H54 (cell line): ENCODE data around the gene TTC3.

Source experiments
- DNase-seq: peaks from one replicate; pipeline ENCODE4 v3.0.0; 2011; ENCODE audit warnings: low spot score, mixed read lengths; ENCODE audit not compliant: insufficient read length
- FAIRE-seq: peaks from 3 replicates; lab custom pipeline; 2011; peaks lifted over from hg19 to GRCh38; lab: Jason Lieb, UNC
- POLR2A ChIP-seq: IDR thresholded peaks from 2 replicates; pipeline ENCODE4 v1.6.1; 2011; ENCODE audit warnings: low read depth, mild to moderate bottlenecking, low read length

Gene TTC3

DNA sequence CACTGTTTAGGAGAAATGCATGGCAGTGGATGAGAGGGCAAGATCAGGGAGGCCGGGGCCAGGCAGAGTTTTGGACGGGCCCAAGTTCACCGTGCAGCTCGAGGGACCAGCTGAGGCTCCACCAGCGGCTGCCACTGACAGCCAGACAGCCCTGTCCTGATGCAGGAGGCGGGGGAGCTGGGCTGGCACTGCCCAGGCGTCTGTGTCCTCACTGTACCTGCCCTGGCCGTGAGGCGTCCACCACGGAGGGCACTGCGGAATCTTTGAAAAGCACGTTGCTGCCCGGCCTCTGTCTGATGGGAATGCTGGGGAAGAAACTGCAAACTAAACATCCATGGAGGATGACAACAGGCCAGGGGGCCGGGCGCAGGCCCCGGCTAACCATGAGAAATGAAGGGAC is 158.6 kb downstream of the TTC3 start:
- FAIRE-seq = no peak

DNA sequence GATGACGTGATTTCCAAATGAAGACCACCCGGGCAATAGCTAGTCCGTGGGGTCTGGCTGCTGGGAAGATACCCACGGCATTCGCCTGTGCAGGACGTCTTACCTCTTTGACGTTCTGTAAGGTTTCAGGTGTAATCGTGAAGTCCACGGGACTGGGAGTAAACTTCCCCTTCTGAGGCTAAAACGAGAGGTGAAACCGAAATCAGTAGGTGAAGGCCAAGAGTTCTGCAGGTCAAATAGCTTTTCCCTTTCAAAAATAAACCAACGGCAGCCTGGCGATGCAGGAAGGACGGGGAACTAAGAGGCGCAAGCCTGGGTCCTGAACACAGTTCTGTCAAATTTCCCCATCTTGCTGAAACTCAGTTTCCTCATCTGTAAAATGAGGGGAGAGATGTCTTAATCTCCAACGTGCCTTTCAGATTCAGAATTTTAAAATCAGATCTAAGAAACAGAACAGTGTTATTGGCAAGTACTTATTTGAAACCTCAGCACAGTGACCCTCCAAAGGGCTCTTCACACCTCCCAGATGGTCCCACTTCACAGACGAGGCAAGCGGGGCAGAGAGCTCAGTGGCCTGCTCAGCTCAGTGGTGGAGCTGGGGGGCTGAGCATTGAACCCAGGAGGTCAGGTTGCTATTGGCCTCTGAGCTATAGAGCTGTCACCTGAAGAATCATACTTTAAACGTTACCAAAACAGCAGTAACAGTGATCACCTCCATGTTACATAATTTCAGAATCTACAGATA is 159.4 kb downstream of the TTC3 start:
- DNase-seq (no peak), FAIRE-seq (no peak)
- TF ChIP-seq POLR2A = no peak

More for the DNA sequence above, 158.6 kb downstream of the TTC3 start:
- no peak for TF ChIP-seq POLR2A
- no peak for DNase-seq

DNA sequence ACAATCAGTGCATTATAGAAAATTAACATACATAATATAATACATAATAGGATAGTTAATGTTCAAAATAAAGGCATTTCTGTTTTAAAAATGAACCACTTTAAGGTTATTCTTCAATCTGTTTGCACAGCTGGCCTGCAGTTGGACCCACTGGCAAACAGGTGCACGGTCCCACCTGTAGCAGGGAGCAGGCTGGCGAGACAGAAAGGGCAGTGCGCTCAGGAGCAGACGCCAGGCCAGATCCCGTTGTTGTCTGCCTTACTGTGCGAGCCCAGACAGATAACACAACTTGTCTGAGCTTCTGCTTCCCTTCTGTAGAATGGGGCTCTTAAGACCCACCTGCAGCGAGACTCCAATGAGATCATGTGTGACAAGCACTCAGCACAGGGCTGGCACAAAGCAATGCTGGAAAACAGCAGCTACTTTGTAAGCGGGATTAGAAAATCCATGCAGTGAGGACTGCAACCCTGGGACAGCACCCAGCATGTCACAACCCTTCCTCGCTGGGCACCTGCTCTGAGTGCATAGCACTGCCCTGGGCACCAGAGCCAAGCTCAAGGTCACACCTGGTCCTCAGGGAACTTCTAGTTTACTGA is 160.6 kb downstream of the TTC3 start:
- TF ChIP-seq POLR2A = no peak
- FAIRE-seq (no peak), DNase-seq (no peak)

DNA sequence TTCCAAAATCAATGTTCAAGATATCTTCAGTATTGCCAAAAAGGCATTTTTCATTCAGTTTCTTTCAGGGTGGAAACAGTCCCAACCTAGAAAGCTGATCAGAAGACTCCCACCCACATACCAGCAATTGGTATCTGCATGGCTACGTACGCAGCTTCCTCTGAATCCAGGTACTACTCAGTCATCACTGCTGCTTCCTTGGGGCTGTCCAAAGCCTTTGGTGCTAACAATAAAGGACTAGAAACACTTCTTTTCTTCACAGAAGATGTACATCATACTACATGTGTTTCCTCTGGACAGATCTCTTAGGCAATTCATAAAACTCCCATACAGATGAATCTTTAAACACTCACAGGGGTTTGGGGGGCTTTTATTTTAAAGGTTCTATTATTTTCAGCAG is 164.3 kb downstream of the TTC3 start:
- no peak for TF ChIP-seq POLR2A
- no peak for FAIRE-seq
- DNase-seq = no peak

DNA sequence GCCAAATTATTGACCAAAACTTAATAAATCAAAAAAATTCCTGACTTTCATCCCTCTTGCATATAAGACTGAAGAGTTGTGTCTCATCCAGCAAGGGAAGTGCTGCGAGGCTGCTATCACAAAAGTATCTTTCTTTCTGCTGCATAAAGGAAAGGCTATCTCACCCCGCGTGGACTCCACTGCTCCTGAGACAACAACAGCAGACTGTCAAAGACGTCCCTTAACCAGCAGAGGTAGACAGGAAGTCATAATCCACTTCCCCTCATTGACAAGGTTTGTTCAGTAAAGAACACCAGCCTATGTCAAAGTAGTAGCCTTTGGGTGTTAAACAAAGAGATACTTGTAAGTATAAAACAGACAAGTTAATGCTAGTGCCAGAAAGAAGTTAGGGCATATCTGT is 164.7 kb downstream of the TTC3 start:
- no peak for TF ChIP-seq POLR2A
- DNase-seq (no peak), FAIRE-seq (no peak)

- TF ChIP-seq POLR2A = no peak
- DNase-seq = no peak
- FAIRE-seq = no peak
These were observed 167.9 kb downstream of the TTC3 start for GRCh38 chr21:37240978-37241377.

DNA sequence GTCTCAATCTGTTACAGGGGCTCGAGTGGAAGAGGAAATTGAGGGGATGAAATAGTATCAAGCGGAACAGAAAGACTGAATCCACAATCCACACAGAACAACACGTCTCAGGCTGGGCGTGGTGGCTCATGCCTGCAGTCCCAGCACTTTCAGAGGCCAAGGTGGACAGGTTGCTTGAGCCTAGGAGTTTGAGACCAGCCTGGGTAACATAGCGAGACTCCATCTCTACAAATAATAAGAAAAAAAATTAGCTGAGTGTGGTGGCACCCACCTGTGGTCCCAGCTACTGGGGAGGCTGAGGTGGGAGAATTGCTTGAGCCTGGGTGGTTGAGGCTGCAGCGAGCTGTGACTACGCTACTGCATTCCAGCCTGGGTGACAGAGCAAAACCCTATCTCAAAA is 168.4 kb downstream of the TTC3 start:
- FAIRE-seq (no peak), DNase-seq (no peak)
- TF ChIP-seq POLR2A = no peak

DNA sequence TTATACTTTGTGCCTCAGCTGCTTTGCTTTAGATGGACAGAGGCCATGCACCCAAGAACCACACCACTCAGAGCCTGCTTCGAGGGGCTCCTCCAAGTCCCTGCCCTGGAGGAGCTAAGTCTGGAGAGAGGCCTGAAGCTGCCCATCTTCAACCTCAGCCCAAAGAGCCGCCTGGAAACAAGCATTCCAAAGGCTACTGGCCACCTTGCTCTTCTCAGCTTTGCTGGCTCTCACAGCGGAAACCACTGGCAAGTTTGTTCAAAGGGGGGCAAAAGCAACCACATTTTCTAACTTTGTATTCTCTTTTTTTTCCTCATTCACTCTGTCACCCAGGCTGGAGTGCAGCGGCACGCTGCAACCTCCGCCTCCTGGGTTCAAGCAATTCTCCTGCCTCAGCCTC is 170.9 kb downstream of the TTC3 start:
- no peak for TF ChIP-seq POLR2A
- DNase-seq (no peak), FAIRE-seq (no peak)

DNA sequence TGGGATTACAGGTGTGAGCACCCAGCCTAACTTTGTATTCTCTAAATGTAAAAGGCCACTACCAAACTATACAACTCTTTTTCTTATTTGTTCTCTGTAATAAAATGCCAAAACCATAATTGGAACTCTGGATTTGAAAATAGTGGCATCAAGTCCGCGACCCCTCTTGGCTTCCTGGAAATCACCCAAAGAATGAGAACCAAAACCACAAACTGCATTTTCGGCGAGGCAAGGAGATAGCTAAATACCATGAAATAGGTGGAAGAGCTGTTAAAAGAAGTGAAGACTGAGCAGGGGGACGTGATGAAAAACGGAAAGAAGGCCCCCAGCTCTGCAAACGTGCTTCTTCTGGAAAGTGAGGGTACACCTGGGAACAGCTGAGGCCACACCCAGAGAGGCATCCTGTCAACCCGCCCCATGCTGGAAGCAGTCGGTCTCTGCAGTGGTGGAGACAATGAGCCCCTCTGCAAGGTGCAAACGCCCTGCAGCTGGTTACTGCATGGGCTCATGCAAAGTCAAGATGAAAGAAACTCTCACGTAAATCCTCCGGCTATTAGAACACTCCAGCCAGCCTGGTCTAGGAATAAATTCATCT is 171.5 kb downstream of the TTC3 start:
- DNase-seq (no peak), FAIRE-seq (no peak)
- TF ChIP-seq POLR2A = no peak

- no peak for DNase-seq
- TF ChIP-seq POLR2A = no peak
- no peak for FAIRE-seq
These were observed 172.1 kb downstream of the TTC3 start for GRCh38 chr21:37245151-37245550.

DNA sequence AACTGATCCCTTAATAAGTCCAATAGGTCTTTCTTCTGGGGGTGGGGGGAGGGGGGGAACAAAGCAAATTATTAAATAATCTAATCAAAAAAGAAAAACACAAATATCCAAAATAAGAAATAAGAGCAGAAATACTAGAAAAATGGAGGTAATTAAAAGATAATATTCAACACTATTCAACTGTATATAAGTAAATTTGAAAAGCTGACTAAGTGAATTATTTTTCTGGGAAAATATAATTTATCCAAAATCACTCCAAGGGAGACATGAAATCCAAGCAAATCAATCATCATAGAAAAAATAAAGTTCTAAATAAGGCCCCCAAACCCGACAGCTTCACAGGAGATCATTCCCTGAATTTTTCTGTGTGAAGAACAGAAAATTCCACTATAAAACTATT is 175.2 kb downstream of the TTC3 start:
- FAIRE-seq (no peak), DNase-seq (no peak)
- TF ChIP-seq POLR2A = no peak

GRCh38 chr21:37249112-37249904 is 176.3 kb downstream of the TTC3 start:
- FAIRE-seq (no peak), DNase-seq (no peak)
- TF ChIP-seq POLR2A = no peak

GRCh38 chr21:37251294-37251634 is 178.2 kb downstream of the TTC3 start:
- no peak for DNase-seq
- no peak for TF ChIP-seq POLR2A
- no peak for FAIRE-seq
